ENCODE data around the gene KIF1A. TPM values are rescaled to one million over a fixed set of nuclear protein-coding genes. Genes with fewer than 3 reads are reported as not detected.

KIF1A gene
- total and polyA plus RNA-seq, 2 of the 13 experiments (the other 11 are each of a cell fraction or from before 2014, with no cell fraction given): 0.01 TPM; not detected in 1

DNA sequence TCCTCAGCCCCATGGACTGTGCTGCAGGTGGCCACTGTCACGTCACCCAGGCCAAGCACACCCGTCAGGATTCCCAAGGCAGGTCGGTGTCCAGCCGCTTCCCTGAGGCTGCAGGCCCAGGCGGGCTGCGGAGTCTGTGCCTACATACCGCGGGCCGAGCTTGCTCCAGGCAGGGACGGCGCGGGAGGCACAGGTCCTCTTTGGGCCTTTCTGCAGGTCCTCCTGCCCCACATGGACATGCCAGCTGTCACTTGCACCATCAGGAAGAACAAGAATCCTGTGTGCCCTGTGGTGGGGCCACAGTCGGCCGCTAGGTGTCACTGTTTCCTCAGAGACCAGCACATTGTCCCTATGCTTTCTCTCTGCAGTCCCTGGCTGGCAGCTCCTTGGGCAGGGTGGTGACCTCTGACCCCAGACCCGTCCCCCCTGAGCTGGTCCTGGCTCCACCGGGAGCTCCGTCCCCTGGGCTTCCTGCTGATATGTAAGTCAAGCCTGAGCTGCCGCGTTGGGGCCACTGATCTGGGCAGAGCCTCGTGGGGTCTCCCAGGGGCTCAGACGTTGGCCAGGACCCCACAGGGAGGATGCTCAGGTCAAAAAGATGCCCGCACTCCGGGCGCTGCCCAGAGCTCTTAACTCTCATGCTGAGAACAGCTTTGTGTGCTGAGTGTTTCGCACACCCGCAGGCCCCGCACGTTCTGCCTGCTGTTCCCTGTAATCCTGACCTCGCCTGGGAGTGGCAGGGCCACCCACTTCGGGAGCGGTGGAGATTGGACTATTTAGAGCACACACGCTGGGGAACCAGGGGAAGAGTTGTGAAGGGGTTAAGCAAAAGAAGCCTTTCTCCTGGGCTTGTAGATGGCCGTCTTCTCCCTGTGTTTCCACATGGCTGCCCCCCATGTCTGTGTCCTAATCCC is 31.3 kb upstream of the KIF1A start (continued):
- TF ChIP-seq, protein P1, sequence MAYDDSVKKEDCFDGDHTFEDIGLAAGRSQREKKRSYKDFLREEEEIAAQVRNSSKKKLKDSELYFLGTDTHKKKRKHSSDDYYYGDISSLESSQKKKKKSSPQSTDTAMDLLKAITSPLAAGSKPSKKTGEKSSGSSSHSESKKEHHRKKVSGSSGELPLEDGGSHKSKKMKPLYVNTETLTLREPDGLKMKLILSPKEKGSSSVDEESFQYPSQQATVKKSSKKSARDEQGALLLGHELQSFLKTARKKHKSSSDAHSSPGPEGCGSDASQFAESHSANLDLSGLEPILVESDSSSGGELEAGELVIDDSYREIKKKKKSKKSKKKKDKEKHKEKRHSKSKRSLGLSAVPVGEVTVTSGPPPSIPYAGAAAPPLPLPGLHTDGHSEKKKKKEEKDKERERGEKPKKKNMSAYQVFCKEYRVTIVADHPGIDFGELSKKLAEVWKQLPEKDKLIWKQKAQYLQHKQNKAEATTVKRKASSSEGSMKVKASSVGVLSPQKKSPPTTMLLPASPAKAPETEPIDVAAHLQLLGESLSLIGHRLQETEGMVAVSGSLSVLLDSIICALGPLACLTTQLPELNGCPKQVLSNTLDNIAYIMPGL (CRISPR knock-in tag; IDR thresholded peaks at IDR 0.05; ENCODE audit: borderline replicate concordance in 1 of 2, low read depth in 1 of 2): peak in 1 of 2 experiments; percentile 70; a peak in 2 of 4 replicates
- TF ChIP-seq MED13 (CRISPR knock-in tag; IDR thresholded peaks at IDR 0.05): no peak
- TF ChIP-seq SRF (IDR thresholded peaks at IDR 0.05; ENCODE audit: low read depth, low read length): no peak
- no peak for TF ChIP-seq CENPT (CRISPR knock-in tag; IDR thresholded peaks at IDR 0.05; ENCODE audit: low read depth)
- TF ChIP-seq CENPX (CRISPR knock-in tag; IDR thresholded peaks at IDR 0.05): no peak
- no peak for TF ChIP-seq BRD4 (CRISPR knock-in tag; IDR thresholded peaks at IDR 0.05)
- no peak for TF ChIP-seq ZBTB26 (CRISPR knock-in tag; IDR thresholded peaks at IDR 0.05; ENCODE audit: borderline replicate concordance)
- peak; percentile 43; the same call in 1 of the 2 replicates for TF ChIP-seq RFX5 (IDR thresholded peaks at IDR 0.05; ENCODE audit: low read depth, low read length)
- TF ChIP-seq ZSCAN30 (CRISPR knock-in tag; IDR thresholded peaks at IDR 0.05): no peak
- TF ChIP-seq, protein P2, sequence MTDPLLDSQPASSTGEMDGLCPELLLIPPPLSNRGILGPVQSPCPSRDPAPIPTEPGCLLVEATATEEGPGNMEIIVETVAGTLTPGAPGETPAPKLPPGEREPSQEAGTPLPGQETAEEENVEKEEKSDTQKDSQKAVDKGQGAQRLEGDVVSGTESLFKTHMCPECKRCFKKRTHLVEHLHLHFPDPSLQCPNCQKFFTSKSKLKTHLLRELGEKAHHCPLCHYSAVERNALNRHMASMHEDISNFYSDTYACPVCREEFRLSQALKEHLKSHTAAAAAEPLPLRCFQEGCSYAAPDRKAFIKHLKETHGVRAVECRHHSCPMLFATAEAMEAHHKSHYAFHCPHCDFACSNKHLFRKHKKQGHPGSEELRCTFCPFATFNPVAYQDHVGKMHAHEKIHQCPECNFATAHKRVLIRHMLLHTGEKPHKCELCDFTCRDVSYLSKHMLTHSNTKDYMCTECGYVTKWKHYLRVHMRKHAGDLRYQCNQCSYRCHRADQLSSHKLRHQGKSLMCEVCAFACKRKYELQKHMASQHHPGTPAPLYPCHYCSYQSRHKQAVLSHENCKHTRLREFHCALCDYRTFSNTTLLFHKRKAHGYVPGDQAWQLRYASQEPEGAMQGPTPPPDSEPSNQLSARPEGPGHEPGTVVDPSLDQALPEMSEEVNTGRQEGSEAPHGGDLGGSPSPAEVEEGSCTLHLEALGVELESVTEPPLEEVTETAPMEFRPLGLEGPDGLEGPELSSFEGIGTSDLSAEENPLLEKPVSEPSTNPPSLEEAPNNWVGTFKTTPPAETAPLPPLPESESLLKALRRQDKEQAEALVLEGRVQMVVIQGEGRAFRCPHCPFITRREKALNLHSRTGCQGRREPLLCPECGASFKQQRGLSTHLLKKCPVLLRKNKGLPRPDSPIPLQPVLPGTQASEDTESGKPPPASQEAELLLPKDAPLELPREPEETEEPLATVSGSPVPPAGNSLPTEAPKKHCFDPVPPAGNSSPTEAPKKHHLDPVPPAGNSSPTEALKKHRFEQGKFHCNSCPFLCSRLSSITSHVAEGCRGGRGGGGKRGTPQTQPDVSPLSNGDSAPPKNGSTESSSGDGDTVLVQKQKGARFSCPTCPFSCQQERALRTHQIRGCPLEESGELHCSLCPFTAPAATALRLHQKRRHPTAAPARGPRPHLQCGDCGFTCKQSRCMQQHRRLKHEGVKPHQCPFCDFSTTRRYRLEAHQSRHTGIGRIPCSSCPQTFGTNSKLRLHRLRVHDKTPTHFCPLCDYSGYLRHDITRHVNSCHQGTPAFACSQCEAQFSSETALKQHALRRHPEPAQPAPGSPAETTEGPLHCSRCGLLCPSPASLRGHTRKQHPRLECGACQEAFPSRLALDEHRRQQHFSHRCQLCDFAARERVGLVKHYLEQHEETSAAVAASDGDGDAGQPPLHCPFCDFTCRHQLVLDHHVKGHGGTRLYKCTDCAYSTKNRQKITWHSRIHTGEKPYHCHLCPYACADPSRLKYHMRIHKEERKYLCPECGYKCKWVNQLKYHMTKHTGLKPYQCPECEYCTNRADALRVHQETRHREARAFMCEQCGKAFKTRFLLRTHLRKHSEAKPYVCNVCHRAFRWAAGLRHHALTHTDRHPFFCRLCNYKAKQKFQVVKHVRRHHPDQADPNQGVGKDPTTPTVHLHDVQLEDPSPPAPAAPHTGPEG (CRISPR knock-in tag; IDR thresholded peaks at IDR 0.05): no peak
- peak; percentile 58; the same call in 1 of the 2 replicates for TF ChIP-seq PATZ1 (CRISPR knock-in tag; IDR thresholded peaks at IDR 0.05)
- peak; percentile 36; the same call in 1 of the 2 replicates for TF ChIP-seq NCOA2 (CRISPR knock-in tag; IDR thresholded peaks at IDR 0.05)
- TF ChIP-seq PRPF4 (IDR thresholded peaks at IDR 0.05; ENCODE audit: low read depth, low read length, poor library complexity, severe bottlenecking): no peak
- no peak; the same call in 1 of the 2 replicates for TF ChIP-seq ZNF274 (CRISPR knock-in tag; IDR thresholded peaks at IDR 0.05)
- no peak for TF ChIP-seq ZNF614 (CRISPR knock-in tag; IDR thresholded peaks at IDR 0.05; ENCODE audit: borderline replicate concordance)
